Measurements from ENCODE around the gene CRHR1. TPM values are rescaled to one million over a fixed set of nuclear protein-coding genes. Genes with fewer than 3 reads are reported as not detected.
A peak's percentile ranks its signal among the peaks of the same experiment; 100 is the strongest.

CRHR1 gene
- total RNA-seq, 1 donor from 2014 or later = not detected

- DNase-seq (ENCODE audit: low read depth) = no peak
- no peak overlapping the region for H3K4me3 ChIP-seq (ENCODE audit: low read depth, low read length)
- no peak for TF ChIP-seq CTCF (conservative IDR thresholded peaks at IDR 0.05; ENCODE audit: low read depth, low read length)
These were observed 12.7 kb upstream of the CRHR1 start for GRCh38 chr17:45771271-45771959.

GRCh38 chr17:45775148-45775547, 9.0 kb upstream of the CRHR1 start:
- H3K4me3 ChIP-seq (ENCODE audit: low read depth, low read length) = no peak overlapping the region
- no peak for TF ChIP-seq CTCF (conservative IDR thresholded peaks at IDR 0.05; ENCODE audit: low read depth, low read length)
- peak; percentile 22 for DNase-seq (ENCODE audit: low read depth)

- no peak for TF ChIP-seq CTCF (conservative IDR thresholded peaks at IDR 0.05; ENCODE audit: low read depth, low read length)
- H3K4me3 ChIP-seq (ENCODE audit: low read depth, low read length) = no peak overlapping the region
- DNase-seq (ENCODE audit: low read depth) = peak; percentile 25
These were observed 8.5 kb upstream of the CRHR1 start for GRCh38 chr17:45775576-45776011.

- H3K4me3 ChIP-seq (ENCODE audit: low read depth, low read length) = no peak overlapping the region
- no peak for DNase-seq (ENCODE audit: low read depth)
- TF ChIP-seq CTCF (conservative IDR thresholded peaks at IDR 0.05; ENCODE audit: low read depth, low read length) = no peak
These were observed 7.2 kb upstream of the CRHR1 start for GRCh38 chr17:45776896-45777295.

GRCh38 chr17:45777388-45777787, 6.7 kb upstream of the CRHR1 start:
- no peak for DNase-seq (ENCODE audit: low read depth)
- no peak for TF ChIP-seq CTCF (conservative IDR thresholded peaks at IDR 0.05; ENCODE audit: low read depth, low read length)
- H3K4me3 ChIP-seq (ENCODE audit: low read depth, low read length) = no peak overlapping the region

GRCh38 chr17:45780921-45781320, 3.2 kb upstream of the CRHR1 start:
- no peak for DNase-seq (ENCODE audit: low read depth)
- no peak for TF ChIP-seq CTCF (conservative IDR thresholded peaks at IDR 0.05; ENCODE audit: low read depth, low read length)
- no peak overlapping the region for H3K4me3 ChIP-seq (ENCODE audit: low read depth, low read length)
